ENCODE results near the gene GPSM3.

The GPSM3 gene

DNA sequence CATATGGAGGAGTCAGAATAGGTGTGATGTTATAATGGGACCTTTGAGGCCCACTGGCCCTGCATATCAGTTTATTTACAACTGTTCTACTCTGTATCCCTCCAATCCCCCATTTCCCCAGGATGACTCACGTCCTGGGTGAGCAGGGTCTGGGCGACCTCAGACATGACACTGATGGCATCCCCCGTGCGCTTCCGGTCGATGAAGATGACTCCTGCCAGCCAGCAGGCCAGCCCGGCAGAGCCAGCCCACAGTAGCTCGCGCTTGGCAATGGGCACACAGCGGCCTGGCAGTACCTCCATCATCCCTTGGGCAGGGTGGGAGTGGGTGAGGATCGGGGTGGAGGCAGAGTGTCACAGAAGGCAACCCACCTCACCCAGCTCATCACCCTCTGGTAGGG is 22.1 kb downstream of the GPSM3 start:
- DNase-seq: no peak

DNA sequence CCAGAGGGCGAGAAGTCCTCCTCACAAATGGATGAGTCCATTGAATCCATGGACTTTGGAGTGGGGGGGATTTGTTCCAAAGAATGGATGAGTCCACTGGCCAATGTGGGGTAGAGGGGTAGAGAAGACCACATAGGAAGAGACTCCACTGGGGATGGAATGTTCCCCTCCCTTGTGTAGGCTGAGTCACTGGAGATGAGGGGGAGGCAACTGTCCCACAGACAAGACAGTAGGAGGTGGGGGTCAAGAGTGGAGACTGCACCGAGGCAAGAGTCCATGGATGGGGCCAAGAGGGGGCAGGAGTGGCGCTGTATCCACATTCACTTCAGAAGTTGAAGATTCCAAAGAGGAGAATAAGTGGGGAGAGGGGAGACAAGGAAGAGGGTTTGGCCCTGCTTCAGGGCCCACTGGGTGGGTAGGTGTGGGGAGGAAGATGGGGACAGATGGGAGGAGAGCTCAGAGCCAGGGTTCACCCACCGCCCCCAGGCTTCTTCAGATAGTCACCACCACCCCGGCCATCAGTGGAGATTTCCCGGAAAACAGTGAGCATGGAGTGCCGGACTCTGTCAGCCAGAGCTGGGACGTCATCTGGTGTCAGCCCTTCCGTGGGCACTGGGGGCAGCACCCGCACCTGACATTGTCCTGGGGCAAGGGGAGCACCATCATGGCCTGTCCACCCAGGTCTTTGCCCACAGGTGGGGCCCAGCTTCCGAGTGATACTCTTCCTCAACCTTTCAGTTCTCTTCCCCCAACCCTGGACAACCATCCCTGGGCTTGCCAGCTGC is 23.4 kb downstream of the GPSM3 start:
- no peak for DNase-seq

DNA sequence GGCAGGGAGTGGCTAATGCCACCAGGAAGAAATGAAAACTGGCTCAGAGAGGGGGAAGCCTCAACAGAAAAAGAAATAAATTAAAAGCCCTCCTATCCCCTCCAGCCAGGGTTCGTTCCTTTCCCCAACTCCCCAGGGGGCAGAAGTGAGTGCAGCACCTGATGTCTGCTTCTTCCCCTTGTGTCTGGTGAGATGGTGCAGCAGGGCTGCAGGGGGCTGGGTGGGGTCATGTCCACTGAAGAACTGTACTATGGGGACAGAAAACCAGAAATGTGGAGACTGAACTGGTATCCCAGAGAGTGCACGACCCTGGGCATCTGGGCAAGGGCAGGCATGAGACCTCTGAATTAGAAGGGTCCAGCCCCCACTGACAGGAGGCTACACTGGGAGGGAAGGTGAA is 24.1 kb downstream of the GPSM3 start:
- DNase-seq: no peak

DNA sequence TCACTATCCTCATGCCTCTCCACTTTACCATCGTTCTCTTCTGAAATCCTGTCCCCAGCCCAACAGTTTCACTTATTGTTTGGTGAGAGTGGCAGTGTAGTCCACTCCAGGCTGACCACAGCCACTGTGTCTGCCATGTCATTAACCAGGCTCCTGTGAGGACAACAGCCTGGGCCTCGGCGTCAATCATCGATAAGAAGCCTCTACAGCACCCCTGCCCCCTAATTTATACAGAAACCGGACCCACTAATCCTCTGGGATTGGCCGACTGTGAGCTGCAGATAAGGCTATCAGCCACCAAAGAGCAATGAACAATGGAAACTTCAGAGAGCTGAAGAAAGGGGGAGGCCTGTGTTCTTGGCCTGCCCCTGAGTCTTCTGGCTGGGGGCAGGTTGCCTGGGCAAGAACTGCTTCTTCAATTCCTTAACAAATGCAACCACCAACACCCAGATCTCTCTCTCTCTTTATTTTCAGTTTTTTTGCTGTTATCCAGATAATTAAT is 24.6 kb downstream of the GPSM3 start:
- DNase-seq: no peak

DNA sequence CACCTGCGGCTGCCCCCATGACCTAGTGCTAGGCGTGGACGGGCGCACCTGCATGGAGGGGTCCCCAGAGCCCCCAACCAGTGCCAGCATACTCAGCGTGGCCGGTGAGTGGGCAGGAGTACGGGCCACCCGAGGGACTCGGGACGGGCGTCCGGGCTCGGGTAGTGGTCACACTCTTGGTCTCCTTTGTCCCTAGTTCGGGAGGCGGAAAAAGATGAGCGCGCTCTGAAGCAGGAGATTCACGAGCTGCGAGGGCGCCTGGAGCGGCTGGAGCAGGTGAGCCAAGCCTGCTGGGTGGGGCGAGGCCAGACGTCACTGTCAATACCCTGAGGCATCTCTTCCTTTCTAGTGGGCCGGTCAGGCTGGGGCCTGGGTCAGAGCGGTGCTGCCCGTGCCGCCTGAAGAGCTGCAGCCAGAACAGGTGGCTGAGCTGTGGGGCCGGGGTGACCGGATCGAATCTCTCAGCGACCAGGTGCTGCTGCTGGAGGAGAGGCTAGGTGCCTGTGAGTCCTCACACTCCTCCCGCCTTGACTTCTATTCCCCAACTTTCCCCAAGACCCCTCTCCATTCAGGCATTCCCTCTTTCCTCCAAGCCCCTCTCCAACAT is 25.2 kb downstream of the GPSM3 start:
- no peak for DNase-seq

DNA sequence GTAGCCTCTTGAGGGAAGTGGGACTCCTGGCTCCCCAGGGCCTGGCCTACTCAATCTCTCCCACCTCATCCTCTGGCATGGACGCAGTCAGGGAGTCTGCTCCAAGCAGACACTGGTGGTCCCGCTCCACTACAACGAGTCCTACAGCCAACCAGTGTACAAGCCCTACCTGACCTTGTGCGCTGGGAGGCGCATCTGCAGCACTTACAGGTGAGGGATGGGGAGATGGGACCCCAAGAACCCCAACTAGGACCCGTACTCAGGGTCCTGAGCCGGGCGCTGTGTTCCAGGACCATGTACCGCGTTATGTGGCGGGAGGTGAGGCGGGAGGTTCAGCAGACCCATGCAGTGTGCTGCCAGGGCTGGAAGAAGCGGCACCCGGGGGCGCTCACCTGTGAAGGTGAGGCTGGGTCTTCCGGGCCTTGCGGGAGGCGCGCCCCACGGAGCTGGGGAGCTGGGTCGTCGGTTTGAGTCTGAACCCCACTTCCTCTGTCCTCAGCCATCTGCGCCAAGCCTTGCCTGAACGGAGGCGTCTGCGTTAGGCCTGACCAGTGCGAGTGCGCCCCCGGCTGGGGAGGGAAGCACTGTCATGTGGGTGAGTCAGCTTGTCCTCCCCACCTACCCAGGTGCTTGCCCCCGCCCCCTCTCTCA is 25.9 kb downstream of the GPSM3 start:
- no peak for DNase-seq

DNA sequence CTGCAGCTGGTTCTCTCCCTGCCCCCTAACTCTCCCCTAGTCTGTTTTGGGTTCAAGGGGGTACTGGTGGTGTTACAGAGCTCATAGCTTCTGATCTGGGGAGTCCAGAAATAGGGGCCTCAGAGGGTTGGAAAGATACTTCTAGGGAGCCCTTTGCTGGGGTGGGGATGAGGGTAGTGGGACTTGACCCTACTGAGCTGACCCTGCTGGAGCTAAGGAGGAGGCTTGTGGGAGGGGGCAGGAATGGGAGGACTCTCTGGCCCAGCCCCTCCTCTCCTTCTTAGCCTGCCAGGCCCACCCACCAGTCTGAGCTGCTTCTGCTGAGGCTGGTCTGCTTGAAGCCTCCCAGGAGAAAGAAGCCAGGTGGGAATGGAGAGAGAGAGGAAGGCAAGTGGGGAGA is 28.1 kb downstream of the GPSM3 start, which contains the start of gene EGFL8:
TSS of gene EGFL8 (plus strand) at position 301 of the 400 bp plus-strand sequence. CDS start 1,571 bp downstream, outside the sequence.
- DNase-seq: no peak

DNA sequence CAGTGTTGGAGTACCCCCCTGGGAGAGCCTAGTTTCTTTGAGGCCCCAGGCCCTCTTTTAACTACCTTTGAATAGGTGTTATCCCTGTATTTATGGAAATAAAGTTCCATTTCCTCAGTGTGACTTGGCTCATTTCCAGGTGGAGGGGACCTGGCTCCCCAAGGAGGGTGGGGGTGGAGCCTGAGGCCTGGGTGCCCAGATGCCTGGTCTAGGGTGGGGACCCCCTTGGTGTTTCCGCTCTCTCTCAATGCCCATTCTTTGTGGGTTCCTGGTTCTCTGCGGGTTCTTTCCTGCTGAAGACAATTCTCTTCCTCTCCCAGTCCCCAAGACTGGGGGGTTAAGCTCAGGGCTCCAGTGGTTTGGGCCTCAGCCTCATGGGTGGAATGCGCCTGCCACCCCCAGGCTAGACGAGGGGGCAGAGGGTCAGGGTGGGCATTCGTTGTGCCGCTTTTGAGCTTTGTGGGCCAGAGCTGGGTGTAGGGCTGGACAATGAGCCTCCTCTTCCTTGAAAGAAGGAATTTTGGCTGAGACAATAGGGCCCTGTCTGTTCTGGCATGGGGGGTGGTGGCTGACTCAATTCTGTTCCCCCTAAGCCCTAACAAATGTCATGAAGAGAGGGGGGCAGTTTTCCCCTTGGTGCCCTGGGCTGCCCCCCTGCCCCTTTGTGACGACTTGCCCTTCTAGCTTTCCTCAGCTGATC is 28.7 kb downstream of the GPSM3 start:
- no peak for DNase-seq

DNA sequence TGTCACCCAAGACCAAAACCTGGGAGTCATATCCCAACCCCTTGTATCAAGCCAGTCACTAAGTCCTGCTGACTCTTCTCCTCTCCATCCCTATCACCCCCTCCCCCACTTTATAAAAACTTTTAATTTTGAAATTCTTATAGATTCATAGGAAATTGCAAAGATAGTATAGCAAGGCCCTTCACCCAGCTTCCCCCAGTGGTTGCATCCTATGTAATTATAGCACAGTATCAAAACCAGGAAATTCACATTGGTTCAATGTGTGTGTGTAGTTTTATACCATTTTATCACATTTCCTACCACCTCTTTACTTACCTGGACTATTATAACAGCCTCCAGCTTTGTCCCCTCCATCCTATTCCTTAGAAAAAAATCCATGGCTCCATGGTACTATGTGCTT is 34.4 kb downstream of the GPSM3 start:
- DNase-seq: no peak

DNA sequence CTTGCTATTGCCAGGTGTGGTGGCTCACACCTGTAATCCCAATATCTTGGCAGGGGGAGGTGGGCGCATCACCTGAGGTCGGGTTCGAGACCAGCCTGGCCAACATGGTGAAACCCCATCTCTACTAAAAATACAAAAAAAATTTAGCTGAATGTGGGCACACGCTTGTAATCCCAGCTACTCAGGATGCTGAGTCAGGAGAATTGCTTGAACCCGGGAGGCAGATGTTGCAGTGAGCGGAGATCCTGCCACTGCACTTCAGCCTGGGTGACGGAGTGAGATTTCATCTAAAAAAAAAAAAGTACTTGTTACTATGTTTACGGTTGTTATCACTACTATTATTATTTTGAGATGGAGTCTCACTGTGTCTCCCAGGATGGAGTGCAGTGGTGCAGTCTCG is 35.6 kb downstream of the GPSM3 start:
- DNase-seq: no peak

DNA sequence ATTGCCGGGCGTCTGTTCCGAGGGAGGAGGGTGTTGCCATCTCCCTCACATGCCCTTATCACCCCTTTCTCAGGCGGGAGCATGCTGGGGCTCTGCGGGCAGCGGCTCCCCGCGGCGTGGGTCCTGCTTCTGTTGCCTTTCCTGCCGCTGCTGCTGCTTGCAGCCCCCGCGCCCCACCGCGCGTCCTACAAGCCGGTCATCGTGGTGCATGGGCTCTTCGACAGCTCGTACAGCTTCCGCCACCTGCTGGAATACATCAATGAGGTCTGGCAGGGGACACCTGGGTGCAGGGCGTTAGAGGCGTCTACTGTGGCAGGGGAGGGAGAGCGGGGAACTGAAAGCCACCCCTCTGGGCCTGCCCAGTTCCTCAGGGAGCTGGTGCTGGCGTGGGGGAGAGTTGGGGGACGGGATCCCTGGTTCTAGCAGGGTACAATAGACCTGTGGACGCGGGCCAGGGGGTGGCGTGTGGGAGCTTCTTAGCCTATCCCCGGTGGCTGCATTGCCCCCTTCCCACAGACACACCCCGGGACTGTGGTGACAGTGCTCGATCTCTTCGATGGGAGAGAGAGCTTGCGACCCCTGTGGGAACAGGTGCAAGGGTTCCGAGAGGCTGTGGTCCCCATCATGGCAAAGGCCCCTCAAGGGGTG is 37.8 kb downstream of the GPSM3 start:
- DNase-seq: peak; percentile 61

DNA sequence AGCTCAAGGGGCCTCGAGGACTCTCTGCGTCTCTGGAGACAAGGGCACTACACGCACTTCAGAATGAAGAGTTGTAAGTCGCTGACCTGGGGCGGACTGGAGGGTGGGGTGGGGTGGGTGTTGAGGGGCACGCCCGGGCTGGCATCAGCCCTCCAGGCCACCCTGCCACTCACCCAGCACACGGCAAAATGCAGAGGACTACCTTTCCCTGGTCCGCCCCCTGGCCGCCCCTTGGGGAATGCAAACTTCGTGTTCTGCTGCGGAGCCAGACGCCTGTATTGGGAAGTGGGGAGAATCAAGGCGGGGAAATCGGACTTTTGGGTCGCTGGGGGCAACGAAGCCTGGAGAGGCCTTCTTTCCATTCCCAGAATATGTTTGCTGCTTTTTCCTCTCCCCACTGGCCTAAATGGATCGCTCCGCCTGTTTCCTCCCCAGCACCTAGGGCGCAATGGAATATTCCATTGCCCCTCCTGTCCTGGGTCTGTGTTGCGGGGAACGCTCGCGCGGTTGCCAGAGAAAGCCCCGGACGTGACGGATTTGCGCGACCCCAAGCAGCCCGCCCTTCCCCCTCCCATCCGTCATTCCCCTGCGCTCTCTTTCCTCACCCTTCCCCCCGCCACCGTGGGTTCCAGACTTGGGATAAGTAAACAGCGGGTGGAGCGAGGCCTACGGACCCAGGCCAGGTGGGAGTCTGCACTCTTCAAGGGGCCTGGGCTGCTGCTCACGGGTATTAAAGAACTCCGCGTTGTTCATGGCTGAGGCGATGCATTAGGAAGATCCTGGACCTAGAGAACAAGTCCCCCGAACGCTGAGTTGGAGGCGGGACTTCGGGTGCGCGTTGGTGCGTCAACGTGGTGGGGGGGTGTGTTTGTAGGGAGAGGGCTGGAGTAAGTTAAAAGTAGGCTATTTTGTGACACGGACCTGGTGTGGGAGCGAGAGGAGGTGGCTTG is 38.6 kb downstream of the GPSM3 start, which contains the start of gene PPT2:
TSS of gene PPT2 (plus strand) at position 578 of the 950 bp plus-strand sequence. CDS start 454 bp downstream, outside the sequence.
- DNase-seq: peak; percentile 83

DNA sequence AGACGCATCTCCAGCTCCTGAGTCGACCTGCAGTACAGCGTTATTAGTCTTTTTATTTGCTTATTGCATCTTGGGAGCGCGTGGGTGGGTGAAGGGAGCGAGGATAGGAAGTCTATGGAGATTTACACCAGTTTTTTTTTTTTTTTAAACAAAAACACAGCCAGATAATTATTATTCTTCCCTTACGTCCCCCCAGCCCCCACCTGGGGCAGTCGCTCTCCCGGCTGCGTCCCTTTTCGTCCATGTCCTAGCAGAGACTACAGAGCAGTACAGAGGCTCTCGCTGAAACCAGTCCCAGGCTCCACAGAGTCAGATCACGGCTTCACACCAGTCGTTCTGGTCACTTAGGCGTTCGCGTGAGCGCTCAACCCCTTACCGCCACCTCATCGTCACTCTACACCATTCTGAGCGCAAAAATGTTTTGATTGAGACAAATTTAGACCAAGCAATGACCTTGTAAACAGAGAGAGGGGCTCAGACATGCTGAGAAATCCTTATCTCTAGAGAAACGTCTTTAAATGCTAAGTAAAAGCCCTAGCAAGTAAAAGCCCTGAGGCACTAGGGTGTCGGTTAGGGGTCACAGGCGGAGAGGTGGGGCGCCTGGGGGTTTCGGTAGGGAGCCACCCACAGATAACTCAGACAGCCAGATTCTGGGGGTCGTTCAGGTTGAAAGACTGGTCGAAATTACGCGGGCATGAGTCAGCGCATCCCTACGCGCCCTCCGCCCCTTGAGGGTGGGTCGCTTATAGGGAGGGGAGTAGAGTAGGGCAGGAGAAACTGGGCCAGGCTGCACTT is 39.5 kb downstream of the GPSM3 start:
- no peak for DNase-seq

DNA sequence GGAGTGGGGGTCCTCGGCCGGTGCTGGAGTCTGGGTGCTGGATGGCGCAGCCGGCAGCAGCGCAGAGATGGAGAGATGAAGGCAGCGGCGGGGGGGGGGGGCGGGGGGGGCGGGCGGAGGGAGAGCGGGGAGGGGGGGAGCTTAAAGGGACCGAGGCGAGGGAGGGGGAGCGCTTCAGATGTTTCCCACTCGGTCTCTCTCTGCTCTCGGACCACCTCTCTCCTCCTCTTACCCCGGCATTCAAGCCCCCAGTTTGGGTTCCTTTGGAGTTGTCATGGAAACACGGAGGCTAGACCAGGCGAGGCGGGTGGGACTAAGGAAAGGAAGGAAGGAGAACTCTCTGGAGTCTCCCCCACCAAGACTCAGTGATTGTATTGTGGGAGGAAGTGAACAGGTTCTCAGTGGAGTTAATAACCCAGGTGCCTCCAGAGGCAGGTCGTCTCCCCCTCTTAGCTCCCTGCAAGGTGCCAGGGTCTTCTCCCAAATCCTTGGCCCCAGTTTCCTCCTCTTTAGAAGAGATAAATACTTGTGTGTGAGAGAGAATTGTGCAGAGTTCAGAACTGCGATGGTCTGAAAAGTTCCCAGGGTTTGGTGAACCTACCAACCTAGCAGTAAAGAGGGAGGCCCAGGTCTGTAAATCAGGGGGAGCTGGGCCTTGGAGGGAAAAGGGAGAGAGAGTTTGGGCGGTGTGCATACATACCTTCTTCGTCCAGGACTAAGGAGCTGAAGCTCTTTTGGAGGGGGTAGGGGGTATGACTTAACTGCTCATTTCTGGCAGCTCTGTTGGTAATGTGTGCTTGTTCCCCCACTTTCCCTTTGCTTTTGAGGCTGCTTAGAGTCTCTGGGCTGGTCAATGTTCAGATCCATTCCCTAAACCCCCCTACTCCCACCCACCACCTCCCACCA is 40.3 kb downstream of the GPSM3 start, which contains the start of gene PRRT1:
TSS of gene PRRT1 (minus strand) at position 77 of the 906 bp plus-strand sequence. CDS start 112 bp downstream, outside the sequence.
- DNase-seq: no peak

DNA sequence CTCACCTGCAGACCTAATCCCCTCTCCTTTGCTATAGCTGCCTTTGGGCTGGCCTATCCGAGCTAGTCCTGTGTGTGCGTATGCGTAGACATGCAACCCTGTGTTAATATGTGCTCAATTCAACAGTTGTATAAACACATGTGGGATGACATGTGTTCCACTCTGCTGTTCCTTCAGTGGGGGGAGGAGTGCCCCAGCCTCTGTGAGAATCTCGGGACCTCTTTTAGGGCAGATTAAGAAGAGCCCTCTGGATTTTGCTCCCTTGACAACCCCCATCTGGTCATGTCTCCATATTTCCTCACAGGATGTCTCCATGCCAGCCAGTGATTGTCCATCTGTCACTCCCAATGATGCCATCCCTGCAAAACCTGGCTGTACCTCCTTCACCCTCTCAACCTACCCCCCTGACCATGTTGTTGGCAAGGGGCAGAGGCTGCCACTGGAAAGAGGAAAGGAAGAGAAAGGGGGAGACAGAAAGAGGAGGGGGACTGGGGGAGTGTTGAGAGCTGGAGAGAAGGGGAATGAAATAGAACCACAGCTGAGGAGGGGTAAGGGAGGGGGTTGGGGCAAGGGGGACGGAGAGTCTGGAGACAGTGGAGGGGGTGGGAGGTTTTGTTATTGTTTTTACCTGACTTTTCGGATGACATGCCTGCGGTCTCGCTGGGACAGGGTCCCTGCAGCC is 41.1 kb downstream of the GPSM3 start:
- DNase-seq: no peak

DNA sequence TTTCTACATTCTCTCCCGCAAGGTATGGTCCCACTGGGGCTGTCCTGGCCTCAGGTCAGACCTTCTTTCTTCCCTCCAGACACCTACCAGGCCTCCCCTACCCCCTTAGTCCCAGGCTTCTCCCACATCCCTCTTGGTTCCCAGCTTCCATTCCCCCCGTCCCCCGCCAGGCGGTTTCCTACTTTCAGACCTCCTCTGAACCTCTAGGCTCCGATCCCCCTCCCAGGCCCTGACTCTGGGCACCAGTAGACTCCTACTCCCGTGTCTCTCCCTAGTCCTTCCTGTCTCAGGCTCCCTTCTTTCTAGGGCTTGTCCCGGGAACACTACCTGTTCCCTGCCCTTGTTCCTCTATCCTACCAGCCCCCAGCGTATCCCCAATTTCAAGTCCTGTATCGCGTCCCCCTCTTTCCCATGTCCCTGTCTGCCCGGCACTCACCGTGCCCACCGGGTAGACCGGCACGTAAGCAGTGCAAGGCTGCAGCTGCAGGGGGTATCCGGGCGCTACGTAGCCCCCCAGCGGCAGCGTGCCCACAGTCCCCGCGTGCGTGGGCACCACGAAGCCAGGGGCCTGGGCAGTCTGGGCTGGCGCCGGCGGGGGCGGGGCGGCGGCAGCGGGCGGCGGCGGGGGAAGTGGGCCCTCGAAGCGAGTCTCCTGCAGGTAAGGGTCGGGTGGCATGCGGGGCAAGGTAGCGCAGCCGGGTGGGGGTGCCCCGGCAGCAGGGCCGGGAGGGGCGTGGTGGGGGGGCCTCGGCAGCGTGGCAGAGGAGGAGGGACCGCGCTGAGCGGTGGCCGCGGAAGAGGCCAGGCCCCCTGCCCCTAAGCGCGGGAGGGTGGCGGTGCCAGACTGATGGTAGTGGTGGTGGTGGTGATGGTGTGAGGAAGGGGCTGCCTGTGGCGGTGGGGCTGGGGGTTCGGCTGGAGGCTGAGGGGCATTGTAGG is 42.2 kb downstream of the GPSM3 start:
- no peak for DNase-seq

DNA sequence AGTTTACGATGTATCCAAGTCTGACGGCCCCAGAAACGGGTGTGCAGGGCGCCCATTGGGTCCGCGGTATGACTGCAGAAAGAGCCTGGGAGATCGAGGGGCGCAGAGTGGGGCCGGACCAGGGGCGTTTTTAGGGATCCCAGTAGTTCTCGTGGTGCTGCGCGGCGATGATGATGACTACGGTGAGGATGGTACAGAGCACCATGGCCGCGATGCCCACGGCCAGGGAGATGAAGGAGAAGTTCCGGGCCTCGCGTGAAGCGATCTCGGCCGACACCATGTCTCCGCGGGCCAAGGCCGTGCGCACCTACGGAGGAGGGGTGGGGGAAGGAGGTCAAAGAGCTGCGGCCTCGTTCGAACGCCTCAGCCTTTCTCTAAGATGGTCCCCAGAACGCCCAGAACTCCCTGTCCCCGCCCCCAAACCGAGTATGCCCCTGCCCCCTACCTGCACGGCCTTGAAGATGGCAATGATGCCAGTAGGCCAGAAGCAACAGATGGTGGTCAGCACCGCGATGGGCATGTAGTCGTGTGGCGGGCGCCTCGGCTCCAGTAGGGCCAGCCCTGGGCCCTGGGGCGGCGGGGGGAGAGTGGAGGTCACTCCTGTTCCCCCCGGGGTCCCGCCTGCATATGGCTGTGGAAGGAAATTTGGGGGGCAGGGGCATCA is 43.2 kb downstream of the GPSM3 start:
- no peak for DNase-seq

Data from NCI-H1436 (cell line).